ENCODE measurements around the gene PIK3R4.

PIK3R4 gene

DNA sequence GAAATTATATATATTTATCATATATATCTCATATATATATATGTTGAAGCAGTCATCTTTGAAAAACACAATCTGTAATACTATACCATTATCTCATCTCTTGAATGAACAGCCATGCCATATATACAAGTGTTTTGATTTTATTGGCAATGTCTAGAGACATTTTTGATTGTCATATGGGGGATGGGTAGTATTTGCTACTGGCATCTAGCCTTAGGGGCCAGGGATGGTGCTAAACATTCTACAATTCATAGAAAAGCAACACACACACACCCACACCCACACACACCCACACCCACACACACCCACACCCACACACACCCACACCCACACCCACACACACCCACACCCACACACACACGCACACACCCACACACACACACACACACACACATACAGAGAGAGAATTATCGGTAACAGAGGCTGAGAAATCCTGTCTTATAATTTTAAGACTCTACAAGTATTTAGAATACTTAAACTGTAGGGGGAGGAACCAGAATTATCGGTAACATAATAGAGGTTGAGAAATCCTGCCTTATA lies 11.1 kb upstream of the PIK3R4 start:
- Histone ChIP-seq H3K36me3 (ENCODE audit: insufficient read depth) (no peaks in the 10 kb centered on the region), H3K9ac (no peak overlapping the region), H3K4me3 (IDR thresholded peaks at IDR 0.05; ENCODE audit: insufficient read depth, low read depth, low read length) (no peak overlapping the region), H3K27ac (no peak overlapping the region), H3K27me3 (ENCODE audit: insufficient read depth, low read depth) (no peaks in the 10 kb centered on the region), H4K20me1 (ENCODE audit: insufficient read depth) (no peaks in the 10 kb centered on the region), H3K4me1 (ENCODE audit: low read depth, poor library complexity, severe bottlenecking) (peaks cover 54% of the 10 kb centered on the region), H2AFZ (ENCODE audit: low read depth) (no peak overlapping the region), H3K4me2 (no peak overlapping the region; the same call in 1 of the 2 replicates), H3K79me2 (ENCODE audit: insufficient read depth, low read depth) (peaks cover 6% of the 10 kb centered on the region; the same call in 1 of the 2 replicates)
- TF ChIP-seq, protein P1, sequence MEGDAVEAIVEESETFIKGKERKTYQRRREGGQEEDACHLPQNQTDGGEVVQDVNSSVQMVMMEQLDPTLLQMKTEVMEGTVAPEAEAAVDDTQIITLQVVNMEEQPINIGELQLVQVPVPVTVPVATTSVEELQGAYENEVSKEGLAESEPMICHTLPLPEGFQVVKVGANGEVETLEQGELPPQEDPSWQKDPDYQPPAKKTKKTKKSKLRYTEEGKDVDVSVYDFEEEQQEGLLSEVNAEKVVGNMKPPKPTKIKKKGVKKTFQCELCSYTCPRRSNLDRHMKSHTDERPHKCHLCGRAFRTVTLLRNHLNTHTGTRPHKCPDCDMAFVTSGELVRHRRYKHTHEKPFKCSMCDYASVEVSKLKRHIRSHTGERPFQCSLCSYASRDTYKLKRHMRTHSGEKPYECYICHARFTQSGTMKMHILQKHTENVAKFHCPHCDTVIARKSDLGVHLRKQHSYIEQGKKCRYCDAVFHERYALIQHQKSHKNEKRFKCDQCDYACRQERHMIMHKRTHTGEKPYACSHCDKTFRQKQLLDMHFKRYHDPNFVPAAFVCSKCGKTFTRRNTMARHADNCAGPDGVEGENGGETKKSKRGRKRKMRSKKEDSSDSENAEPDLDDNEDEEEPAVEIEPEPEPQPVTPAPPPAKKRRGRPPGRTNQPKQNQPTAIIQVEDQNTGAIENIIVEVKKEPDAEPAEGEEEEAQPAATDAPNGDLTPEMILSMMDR (conservative IDR thresholded peaks at IDR 0.05; ENCODE audit: low read depth, low read length) = no peak

DNA sequence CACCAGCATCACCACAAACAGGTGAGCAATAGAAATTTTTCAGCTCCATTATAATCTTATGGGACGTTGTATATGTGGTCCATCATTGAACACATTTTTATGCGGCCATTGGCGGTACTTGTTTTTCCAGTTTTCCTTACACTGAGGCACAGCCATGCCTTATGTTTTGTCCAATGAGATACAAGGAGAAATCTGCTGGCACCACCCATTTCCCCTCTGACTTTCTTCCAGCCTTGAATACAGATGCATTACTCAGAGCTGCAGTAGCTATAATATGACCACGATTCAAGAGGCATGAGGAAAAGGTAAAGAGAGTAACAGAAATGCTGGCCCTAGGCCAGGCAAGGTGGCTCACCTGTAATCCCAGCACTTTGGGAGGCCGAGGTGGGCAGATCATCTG lies 9.0 kb upstream of the PIK3R4 start:
- H3K4me1 ChIP-seq (ENCODE audit: low read depth, poor library complexity, severe bottlenecking) = peaks cover 36% of the 10 kb centered on the region
- H3K4me2 ChIP-seq = no peak overlapping the region
- no peak overlapping the region for H3K9ac ChIP-seq
- H3K79me2 ChIP-seq (ENCODE audit: insufficient read depth, low read depth) = peaks cover 6% of the 10 kb centered on the region; the same call in 1 of the 2 replicates
- no peaks in the 10 kb centered on the region for H3K36me3 ChIP-seq (ENCODE audit: insufficient read depth)
- no peak overlapping the region for H3K4me3 ChIP-seq (IDR thresholded peaks at IDR 0.05; ENCODE audit: insufficient read depth, low read depth, low read length)
- no peak overlapping the region for H3K27ac ChIP-seq
- H4K20me1 ChIP-seq (ENCODE audit: insufficient read depth) = no peaks in the 10 kb centered on the region
- H2AFZ ChIP-seq (ENCODE audit: low read depth) = no peak overlapping the region
- TF ChIP-seq, protein P1 (conservative IDR thresholded peaks at IDR 0.05; ENCODE audit: low read depth, low read length) = no peak
- no peaks in the 10 kb centered on the region for H3K27me3 ChIP-seq (ENCODE audit: insufficient read depth, low read depth)

DNA sequence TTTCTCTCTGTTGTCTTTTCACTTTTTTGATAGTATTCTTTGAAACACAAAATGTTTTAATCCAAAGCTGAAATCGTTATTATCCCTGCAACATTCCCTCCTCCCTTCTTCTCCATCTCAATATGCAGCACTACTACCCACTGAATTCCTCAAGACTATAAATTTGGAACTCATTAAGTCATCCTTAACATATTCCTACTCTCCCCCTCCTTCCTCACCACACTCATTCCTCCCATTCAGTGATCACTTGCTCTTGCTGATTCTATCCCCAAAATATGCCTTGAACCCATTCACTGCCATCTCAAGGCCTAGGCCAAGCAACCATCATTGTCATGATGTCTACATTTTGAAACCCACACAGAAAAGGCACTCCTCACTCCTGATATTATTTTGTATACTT lies 2.4 kb upstream of the PIK3R4 start:
- H3K4me2 ChIP-seq = peak overlapping the region; percentile 53; the same call in 1 of the 2 replicates
- H3K79me2 ChIP-seq (ENCODE audit: insufficient read depth, low read depth) = peaks cover 24% of the 10 kb centered on the region
- no peaks in the 10 kb centered on the region for H3K27me3 ChIP-seq (ENCODE audit: insufficient read depth, low read depth)
- no peak overlapping the region for H3K4me3 ChIP-seq (IDR thresholded peaks at IDR 0.05; ENCODE audit: insufficient read depth, low read depth, low read length)
- TF ChIP-seq, protein P1 (conservative IDR thresholded peaks at IDR 0.05; ENCODE audit: low read depth, low read length) = no peak
- no peak overlapping the region for H3K27ac ChIP-seq
- no peak overlapping the region for H3K9ac ChIP-seq
- H3K4me1 ChIP-seq (ENCODE audit: low read depth, poor library complexity, severe bottlenecking) = peaks cover 32% of the 10 kb centered on the region
- no peak overlapping the region for H2AFZ ChIP-seq (ENCODE audit: low read depth)
- no peaks in the 10 kb centered on the region for H3K36me3 ChIP-seq (ENCODE audit: insufficient read depth)
- H4K20me1 ChIP-seq (ENCODE audit: insufficient read depth) = no peaks in the 10 kb centered on the region

DNA sequence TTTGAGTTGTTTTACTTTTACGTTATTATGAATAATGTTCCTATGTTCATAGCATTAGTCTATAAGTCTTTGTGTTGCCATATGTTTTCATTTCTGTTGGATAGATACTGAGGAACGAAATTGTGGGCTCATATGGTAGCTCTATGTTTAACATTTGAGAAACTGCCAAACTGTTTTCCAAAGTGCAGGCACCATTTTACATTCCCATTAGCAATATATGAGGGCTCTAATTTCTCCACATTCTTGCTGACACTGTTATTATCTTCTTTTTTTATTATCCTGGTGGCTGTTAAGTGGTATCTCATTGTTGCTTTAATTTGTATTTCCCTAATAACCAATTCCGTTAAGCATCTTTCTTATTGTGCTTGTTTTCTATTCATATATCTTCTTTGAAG lies 1.8 kb upstream of the PIK3R4 start:
- TF ChIP-seq, protein P1 (conservative IDR thresholded peaks at IDR 0.05; ENCODE audit: low read depth, low read length) = no peak
- Histone ChIP-seq H3K9ac (peak overlapping the region; percentile 76; the same call in 1 of the 2 replicates), H2AFZ (ENCODE audit: low read depth) (peak overlapping the region; percentile 70), H3K27ac (peak overlapping the region; percentile 69), H3K4me3 (IDR thresholded peaks at IDR 0.05; ENCODE audit: insufficient read depth, low read depth, low read length) (no peak overlapping the region), H3K79me2 (ENCODE audit: insufficient read depth, low read depth) (peaks cover 24% of the 10 kb centered on the region), H4K20me1 (ENCODE audit: insufficient read depth) (no peaks in the 10 kb centered on the region), H3K27me3 (ENCODE audit: insufficient read depth, low read depth) (no peaks in the 10 kb centered on the region), H3K4me1 (ENCODE audit: low read depth, poor library complexity, severe bottlenecking) (peaks cover 33% of the 10 kb centered on the region), H3K36me3 (ENCODE audit: insufficient read depth) (no peaks in the 10 kb centered on the region), H3K4me2 (peak overlapping the region; percentile 53)
